22Rv1 (cell line): ENCODE measurements around the gene CIRBP.
A peak's percentile ranks its signal among the peaks of the same experiment; 100 is the strongest.

ENCODE experiments used
- ZFX ChIP-seq: fragments of 450-650 bp; IDR thresholded peaks from 2 replicates; pipeline ENCODE4 v1.6.1; 2017; ENCODE audit warnings: antibody characterized with exemption, borderline replicate concordance
- TF ChIP-seq, protein P1 (sequence below): fragments of 450-650 bp; IDR thresholded peaks from 2 replicates; pipeline ENCODE4 v1.5.1; 2017; ENCODE audit warnings: mild to moderate bottlenecking

DNA sequence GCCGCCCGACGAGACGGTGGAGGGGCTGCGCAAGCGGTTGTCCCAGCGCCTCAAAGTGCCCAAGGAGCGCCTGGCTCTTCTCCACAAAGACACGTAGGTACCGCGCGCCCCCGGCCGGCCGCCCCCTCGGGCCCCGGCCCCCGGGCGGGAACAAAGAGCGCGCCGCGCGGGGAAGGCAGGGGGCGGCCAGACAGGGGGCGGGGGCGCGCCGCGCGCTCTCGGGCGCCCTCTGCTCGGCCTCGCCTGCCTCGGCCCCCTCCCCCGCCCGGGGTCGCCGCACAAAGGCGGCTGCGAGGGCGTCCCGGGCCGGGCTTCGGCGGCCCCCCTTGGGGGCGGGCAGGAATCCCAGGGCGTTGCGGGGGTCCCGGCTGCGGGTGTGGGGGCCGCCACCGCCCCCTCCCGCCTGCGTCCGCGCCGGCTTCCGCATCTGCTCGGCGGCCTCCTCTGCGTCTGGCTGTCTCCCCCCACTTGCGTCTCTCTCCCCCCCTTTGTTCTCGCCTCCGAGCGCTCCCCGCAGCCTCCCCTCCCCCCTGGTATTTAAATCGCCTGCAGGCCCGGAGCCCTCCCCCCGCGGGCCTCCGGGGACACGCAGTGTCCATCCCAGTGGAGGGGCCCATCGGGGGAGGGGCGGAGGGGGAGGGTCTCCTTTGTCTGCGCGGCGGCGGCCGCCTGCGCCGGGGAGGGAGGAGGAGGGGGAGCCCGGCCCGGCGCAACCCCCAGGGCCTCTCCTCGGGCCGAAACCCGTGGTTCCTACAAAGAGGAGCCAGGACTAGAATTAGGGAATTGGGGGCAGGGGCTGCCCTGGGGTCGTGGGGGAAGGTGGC lies 18.5 kb upstream of the CIRBP start:
- TF ChIP-seq, protein P1, sequence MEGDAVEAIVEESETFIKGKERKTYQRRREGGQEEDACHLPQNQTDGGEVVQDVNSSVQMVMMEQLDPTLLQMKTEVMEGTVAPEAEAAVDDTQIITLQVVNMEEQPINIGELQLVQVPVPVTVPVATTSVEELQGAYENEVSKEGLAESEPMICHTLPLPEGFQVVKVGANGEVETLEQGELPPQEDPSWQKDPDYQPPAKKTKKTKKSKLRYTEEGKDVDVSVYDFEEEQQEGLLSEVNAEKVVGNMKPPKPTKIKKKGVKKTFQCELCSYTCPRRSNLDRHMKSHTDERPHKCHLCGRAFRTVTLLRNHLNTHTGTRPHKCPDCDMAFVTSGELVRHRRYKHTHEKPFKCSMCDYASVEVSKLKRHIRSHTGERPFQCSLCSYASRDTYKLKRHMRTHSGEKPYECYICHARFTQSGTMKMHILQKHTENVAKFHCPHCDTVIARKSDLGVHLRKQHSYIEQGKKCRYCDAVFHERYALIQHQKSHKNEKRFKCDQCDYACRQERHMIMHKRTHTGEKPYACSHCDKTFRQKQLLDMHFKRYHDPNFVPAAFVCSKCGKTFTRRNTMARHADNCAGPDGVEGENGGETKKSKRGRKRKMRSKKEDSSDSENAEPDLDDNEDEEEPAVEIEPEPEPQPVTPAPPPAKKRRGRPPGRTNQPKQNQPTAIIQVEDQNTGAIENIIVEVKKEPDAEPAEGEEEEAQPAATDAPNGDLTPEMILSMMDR: peak; percentile 28; the same call in 1 of the 2 replicates
- no peak for TF ChIP-seq ZFX
